B cell (primary cell): Measurements from ENCODE around the gene PAPOLB. TPM values are rescaled to one million over a fixed set of nuclear protein-coding genes. Genes with fewer than 3 reads are reported as not detected.

Experiments used
- ATAC-seq: fragments of 200-7000 bp; cut with Tn5 transposase; one replicate; pipeline ENCODE4 v1.10.0; 2021; ENCODE audit warnings: low read depth, mild to moderate bottlenecking, moderate number of reproducible peaks, moderate library complexity
- CTCF ChIA-PET: fragments of 350-600 bp; sonication (Branson Sonifier 250); formaldehyde crosslinking; loops from one replicate; lab custom pipeline; 2021; ENCODE audit warnings: antibody characterized with exemption, inconsistent platforms; lab: Charles Lee
- POLR2A ChIA-PET: fragments of 350-600 bp; sonication (Branson Sonifier 250); formaldehyde crosslinking; loops from one replicate; lab custom pipeline; 2021; ENCODE audit warnings: antibody characterized with exemption; lab: Charles Lee
- DNase-seq: peaks from one replicate; pipeline ENCODE4 v3.0.0; 2013
- H2AFZ ChIP-seq: 2 replicates; pipeline ENCODE4 v1.6.1; 2012; ENCODE audit warnings: mild to moderate bottlenecking, low read depth, low read length; ENCODE audit not compliant: insufficient read depth, poor library complexity, severe bottlenecking
- H3K27ac ChIP-seq, 2 donors: 1 replicate in 1 of 2; 2 replicates in 1 of 2; pipeline ENCODE4 v1.5.1; 2012 to 2013; ENCODE audit warnings: low read length in 2 of 2, mild to moderate bottlenecking in 2 of 2, moderate library complexity in 1 of 2
- H3K27me3 ChIP-seq, 4 experiments: fragments of 200-600 bp in 1 of 4; sonication (generic) in 1 of 4; replicated peaks in 1 of 4; 1 replicate in 2 of 4; 2 replicates in 2 of 4; pipeline versions ENCODE4 v1.6.1 to v1.7.0; 2013 to 2016; ENCODE audit warnings: low read length in 3 of 4, mild to moderate bottlenecking in 2 of 4, mixed read lengths in 1 of 4, moderate library complexity in 1 of 4; ENCODE audit not compliant: insufficient read depth in 4 of 4, control insufficient read depth in 3 of 4; ENCODE audit errors: control extremely low read depth in 1 of 4
- H3K36me3 ChIP-seq, 2 experiments: replicated peaks in 1 of 2; 1 replicate in 1 of 2; 2 replicates in 1 of 2; pipeline versions ENCODE4 v1.6.1 to v1.7.1; 2013; ENCODE audit warnings: low read length in 1 of 2; ENCODE audit not compliant: insufficient read depth in 2 of 2, control insufficient read depth in 1 of 2; ENCODE audit errors: control extremely low read depth in 1 of 2, extremely low read depth in 1 of 2
- H3K4me1 ChIP-seq, 2 donors: fragments of 200-600 bp in 1 of 2; sonication (generic) in 1 of 2; 1 replicate in 1 of 2; 2 replicates in 1 of 2; pipeline versions ENCODE4 v1.5.1 to v1.6.1; 2013 to 2017; ENCODE audit warnings: low read length in 2 of 2; ENCODE audit not compliant: control insufficient read depth in 2 of 2, insufficient read depth in 2 of 2
- H3K4me2 ChIP-seq: replicated peaks from 2 replicates; pipeline ENCODE3; 2012; ENCODE audit warnings: mild to moderate bottlenecking, low read depth, low read length; ENCODE audit not compliant: poor library complexity, severe bottlenecking
- H3K4me3 ChIP-seq, 5 experiments: fragments of 200-600 bp in 1 of 5; sonication (generic) in 1 of 5; 1 replicate in 3 of 5; 2 replicates in 2 of 5; pipeline versions ENCODE4 v1.5.1 to v1.7.0; 2011 to 2016; ENCODE audit warnings: low read length in 4 of 5, mild to moderate bottlenecking in 4 of 5, low read depth in 2 of 5, control low read depth in 1 of 5, moderate library complexity in 1 of 5; ENCODE audit not compliant: insufficient read depth in 1 of 5; ENCODE audit errors: control extremely low read depth in 1 of 5, extremely low read depth in 1 of 5
- H3K79me2 ChIP-seq: fragments of 200-600 bp; sonication (generic); one replicate; pipeline ENCODE4 v1.6.0; 2016; ENCODE audit warnings: low read length; ENCODE audit not compliant: control insufficient read depth, insufficient read depth
- H3K9ac ChIP-seq: fragments of 200-600 bp; sonication (generic); 2 replicates; pipeline ENCODE4 v1.6.1; 2017; ENCODE audit warnings: mild to moderate bottlenecking, low read length, moderate library complexity
- H3K9me3 ChIP-seq, 3 donors: one replicate each; pipeline versions ENCODE4 v1.6.1 to v1.7.1; 2013; ENCODE audit warnings: low read length in 2 of 3; ENCODE audit not compliant: control insufficient read depth in 2 of 3, insufficient read depth in 1 of 3; ENCODE audit errors: control extremely low read depth in 1 of 3
- H4K20me1 ChIP-seq: 2 replicates; pipeline ENCODE4 v1.6.0; 2012; ENCODE audit warnings: mild to moderate bottlenecking, low read length; ENCODE audit not compliant: insufficient read depth, control insufficient read depth, poor library complexity, severe bottlenecking
- H3K27ac Mint-ChIP-seq: one replicate; pipeline ENCODE4 v1.8.0; 2021; ENCODE audit warnings: mixed read lengths
- H3K27me3 Mint-ChIP-seq: one replicate; pipeline ENCODE4 v1.8.0; 2021; ENCODE audit warnings: mixed read lengths
- H3K4me1 Mint-ChIP-seq: one replicate; pipeline ENCODE4 v1.8.0; 2021; ENCODE audit warnings: mixed read lengths
- H3K4me3 Mint-ChIP-seq: one replicate; pipeline ENCODE4 v1.8.0; 2021; ENCODE audit warnings: mixed read lengths
- H3K9me3 Mint-ChIP-seq: one replicate; pipeline ENCODE4 v1.8.0; 2022; ENCODE audit warnings: mixed read lengths; ENCODE audit not compliant: insufficient read depth
- EZH2 ChIP-seq: IDR thresholded peaks from 2 replicates; pipeline ENCODE4 v1.6.1; 2012; ENCODE audit warnings: borderline replicate concordance, low read depth, mild to moderate bottlenecking, moderate library complexity, low read length; ENCODE audit not compliant: insufficient read depth, poor library complexity, severe bottlenecking
- WGBS: methylation state at CpG from one replicate; pipeline ENCODE4 v1.1.5; 2013; ENCODE audit warnings: missing lambda C conversion rate; ENCODE audit not compliant: insufficient coverage; 5-methylcytosine and 5-hydroxymethylcytosine counted together
- intact Hi-C: fragments of 100-400 bp; cut with micrococcal nuclease; formaldehyde crosslinking; loops from one replicate; pipeline ENCODE4 v1.10.0; 2022
- polyA plus RNA-seq: library from polyadenylated mRNA; depleted of rRNA; stranded (reverse); fragments of >200 nt; gene quantifications from 2 replicates; pipeline ENCODE4 v1.2.3, GENCODE V29; 2012
- total RNA-seq, 2 donors: library from RNA; stranded (reverse); fragments of 120-200 nt in 1 of 2; gene quantifications; 1 replicate in 1 of 2; 2 replicates in 1 of 2; pipeline versions ENCODE4 v1.2.3 to v1.2.4, GENCODE V29; 2013 to 2022
- TF ChIP-seq, protein P1 (sequence below): fragments of 200-600 bp; IDR thresholded peaks from one replicate; pipeline ENCODE4 v1.8.0; 2022; ENCODE audit warnings: antibody characterized with exemption, mild to moderate bottlenecking

PAPOLB gene
- total and polyA plus RNA-seq, 2 donors (not counting 1 experiment from before 2014, with no cell fraction given), result not detected

GRCh38 chr7:4850262-4850795 lies 11.5 kb downstream of the PAPOLB start:
- TF ChIP-seq, protein P1, sequence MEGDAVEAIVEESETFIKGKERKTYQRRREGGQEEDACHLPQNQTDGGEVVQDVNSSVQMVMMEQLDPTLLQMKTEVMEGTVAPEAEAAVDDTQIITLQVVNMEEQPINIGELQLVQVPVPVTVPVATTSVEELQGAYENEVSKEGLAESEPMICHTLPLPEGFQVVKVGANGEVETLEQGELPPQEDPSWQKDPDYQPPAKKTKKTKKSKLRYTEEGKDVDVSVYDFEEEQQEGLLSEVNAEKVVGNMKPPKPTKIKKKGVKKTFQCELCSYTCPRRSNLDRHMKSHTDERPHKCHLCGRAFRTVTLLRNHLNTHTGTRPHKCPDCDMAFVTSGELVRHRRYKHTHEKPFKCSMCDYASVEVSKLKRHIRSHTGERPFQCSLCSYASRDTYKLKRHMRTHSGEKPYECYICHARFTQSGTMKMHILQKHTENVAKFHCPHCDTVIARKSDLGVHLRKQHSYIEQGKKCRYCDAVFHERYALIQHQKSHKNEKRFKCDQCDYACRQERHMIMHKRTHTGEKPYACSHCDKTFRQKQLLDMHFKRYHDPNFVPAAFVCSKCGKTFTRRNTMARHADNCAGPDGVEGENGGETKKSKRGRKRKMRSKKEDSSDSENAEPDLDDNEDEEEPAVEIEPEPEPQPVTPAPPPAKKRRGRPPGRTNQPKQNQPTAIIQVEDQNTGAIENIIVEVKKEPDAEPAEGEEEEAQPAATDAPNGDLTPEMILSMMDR, result no peak
- no peak for TF ChIP-seq EZH2
- Histone ChIP-seq H3K27me3 (no peaks in the 10 kb centered on the region), H4K20me1 (no peaks in the 10 kb centered on the region), H3K4me3 (no peak overlapping the region), H3K36me3 (no peaks in the 10 kb centered on the region), H3K9ac (no peak overlapping the region), H3K4me1 (no peaks in the 10 kb centered on the region), H2AFZ (no peak overlapping the region), H3K79me2 (no peaks in the 10 kb centered on the region), H3K4me2 (no peak overlapping the region), H3K9me3 (peaks cover 0 to 9% (median 0%) of the 10 kb centered on the region in 3 donors), H3K27ac (no peak overlapping the region)
- POLR2A ChIA-PET, result no interaction called here
- H3K9me3 Mint-ChIP-seq, result no peaks in the 10 kb centered on the region
- no peak overlapping the region for H3K4me3 Mint-ChIP-seq
- H3K27me3 Mint-ChIP-seq, result peaks cover 20% of the 10 kb centered on the region
- DNase-seq, result no peak
- CTCF ChIA-PET, result interaction anchor here (0.6 to 3.2 kb wide), 3 partner anchors 103 to 235 kb away, joined by 3 to 12 read pairs (median 3); no protein-coding TSS in a partner anchor
- WGBS, result 97% methylated on average over 8 of the region's 8 CpGs
- no peak for ATAC-seq
- H3K4me1 Mint-ChIP-seq, result peaks cover 3% of the 10 kb centered on the region
- H3K27ac Mint-ChIP-seq, result no peak overlapping the region
- intact Hi-C loops, result no loop called here

- no peaks in the 10 kb centered on the region for H3K9me3 Mint-ChIP-seq
- no peak overlapping the region for H3K4me2 ChIP-seq
Measured at GRCh38 chr7:4849390-4849789, 12.4 kb downstream of the PAPOLB start.

More at GRCh38 chr7:4849390-4849789, 12.4 kb downstream of the PAPOLB start:
- CTCF ChIA-PET, result interaction anchor here (1.2 to 3.2 kb wide), 3 partner anchors 124 to 235 kb away, joined by 3 to 12 read pairs (median 7); no protein-coding TSS in a partner anchor
- TF ChIP-seq, protein P1, result no peak
- TF ChIP-seq EZH2, result no peak
- H3K4me3 Mint-ChIP-seq, result no peak overlapping the region
- H3K79me2 ChIP-seq, result no peaks in the 10 kb centered on the region
- H3K36me3 ChIP-seq, result no peaks in the 10 kb centered on the region
- peak; percentile 23 for DNase-seq
- no peaks in the 10 kb centered on the region for H4K20me1 ChIP-seq
- intact Hi-C loops, result loop anchor here (1.0 kb wide), 1 partner anchor 236 kb away; no protein-coding TSS in a partner anchor
- POLR2A ChIA-PET, result no interaction called here
- ATAC-seq, result no peak
- peaks cover 4% of the 10 kb centered on the region for H3K4me1 Mint-ChIP-seq
- no peak overlapping the region for H3K27ac Mint-ChIP-seq
- no peak overlapping the region for H2AFZ ChIP-seq
- H3K4me1 ChIP-seq, result no peaks in the 10 kb centered on the region
- 80% methylated on average over 1 of the region's 4 CpGs for WGBS
- H3K9me3 ChIP-seq, result peaks cover 0 to 9% (median 0%) of the 10 kb centered on the region in 3 donors
- H3K27me3 ChIP-seq, result peaks cover 0 to 4% (median 0%) of the 10 kb centered on the region in 4 experiments
- peaks cover 21% of the 10 kb centered on the region for H3K27me3 Mint-ChIP-seq
- H3K9ac ChIP-seq, result no peak overlapping the region
- no peak overlapping the region for H3K27ac ChIP-seq
- H3K4me3 ChIP-seq, result no peak overlapping the region
